Nephron progenitor cell (in vitro differentiated cells): ENCODE results near the gene ASB10.
A peak's percentile ranks its signal among the peaks of the same experiment; 100 is the strongest.

Experiments used
- DNase-seq: peaks from one replicate; pipeline ENCODE4 v3.0.0; 2021
- H3K27ac Mint-ChIP-seq: 2 replicates; pipeline ENCODE4 v1.8.0; 2021; ENCODE audit warnings: mild to moderate bottlenecking, moderate library complexity, mixed read lengths
- H3K27me3 Mint-ChIP-seq: 2 replicates; pipeline ENCODE4 v1.8.0; 2021; ENCODE audit warnings: mild to moderate bottlenecking, low read depth, mixed read lengths; ENCODE audit not compliant: poor library complexity
- H3K36me3 Mint-ChIP-seq: 2 replicates; pipeline ENCODE4 v1.8.0; 2021; ENCODE audit warnings: low read depth, mixed read lengths
- H3K4me1 Mint-ChIP-seq: 2 replicates; pipeline ENCODE4 v1.8.0; 2021; ENCODE audit warnings: mixed read lengths
- H3K4me3 Mint-ChIP-seq: 2 replicates; pipeline ENCODE4 v1.8.0; 2021; ENCODE audit warnings: mild to moderate bottlenecking, moderate library complexity, mixed read lengths
- H3K9me3 Mint-ChIP-seq: 2 replicates; pipeline ENCODE4 v1.8.0; 2021; ENCODE audit warnings: mild to moderate bottlenecking, moderate library complexity, mixed read lengths
- CTCF ChIP-seq: fragments of 200-600 bp; sonication (generic); IDR thresholded peaks from 2 replicates; pipeline ENCODE4 v1.5.0; 2021; ENCODE audit warnings: antibody characterized with exemption

The ASB10 gene

GRCh38 chr7:151131592-151132293 is 55.3 kb downstream of the ASB10 start:
- H3K4me3 Mint-ChIP-seq = peak overlapping the region; percentile 47
- TF ChIP-seq CTCF = no peak
- H3K4me1 Mint-ChIP-seq = peaks cover 46% of the 10 kb centered on the region
- H3K36me3 Mint-ChIP-seq = peaks cover 73% of the 10 kb centered on the region
- DNase-seq = no peak
- H3K27ac Mint-ChIP-seq = no peak overlapping the region
- H3K9me3 Mint-ChIP-seq = no peaks in the 10 kb centered on the region
- H3K27me3 Mint-ChIP-seq = peaks cover 49% of the 10 kb centered on the region

GRCh38 chr7:151131224-151131591 is 55.8 kb downstream of the ASB10 start:
- peaks cover 40% of the 10 kb centered on the region for H3K4me1 Mint-ChIP-seq
- no peaks in the 10 kb centered on the region for H3K9me3 Mint-ChIP-seq
- H3K27ac Mint-ChIP-seq = no peak overlapping the region
- no peak for DNase-seq
- TF ChIP-seq CTCF = no peak
- H3K27me3 Mint-ChIP-seq = peaks cover 50% of the 10 kb centered on the region
- peak overlapping the region; percentile 47 for H3K4me3 Mint-ChIP-seq
- peaks cover 68% of the 10 kb centered on the region for H3K36me3 Mint-ChIP-seq

- Mint-ChIP-seq H3K27ac (no peak overlapping the region), H3K4me1 (peaks cover 41% of the 10 kb centered on the region), H3K4me3 (no peak overlapping the region), H3K9me3 (no peaks in the 10 kb centered on the region), H3K36me3 (peaks cover 66% of the 10 kb centered on the region), H3K27me3 (peaks cover 50% of the 10 kb centered on the region)
- TF ChIP-seq CTCF = no peak
- DNase-seq = no peak
These were observed 56.3 kb downstream of the ASB10 start for GRCh38 chr7:151130741-151131157.

- Mint-ChIP-seq H3K9me3 (no peaks in the 10 kb centered on the region), H3K36me3 (peaks cover 60% of the 10 kb centered on the region), H3K27ac (no peak overlapping the region), H3K4me1 (peaks cover 47% of the 10 kb centered on the region), H3K27me3 (peaks cover 57% of the 10 kb centered on the region), H3K4me3 (no peak overlapping the region)
- no peak for DNase-seq
- TF ChIP-seq CTCF = no peak
These were observed 57.0 kb downstream of the ASB10 start for GRCh38 chr7:151129960-151130591.

- peaks cover 55% of the 10 kb centered on the region for H3K4me1 Mint-ChIP-seq
- DNase-seq = no peak
- H3K36me3 Mint-ChIP-seq = peaks cover 56% of the 10 kb centered on the region
- H3K27me3 Mint-ChIP-seq = peaks cover 59% of the 10 kb centered on the region
- no peak overlapping the region for H3K4me3 Mint-ChIP-seq
- H3K9me3 Mint-ChIP-seq = no peaks in the 10 kb centered on the region
- no peak for TF ChIP-seq CTCF
- H3K27ac Mint-ChIP-seq = no peak overlapping the region
These were observed 57.7 kb downstream of the ASB10 start for GRCh38 chr7:151129117-151129959.
